WTC11 (cell line): ENCODE data around the gene FRMD4A. TPM values are rescaled to one million over a fixed set of nuclear protein-coding genes. Genes with fewer than 3 reads are reported as not detected.

Source experiments
- ATAC-seq: fragments of 200-7000 bp; cut with Tn5 transposase; 2 replicates; pipeline ENCODE4 v1.10.0; 2021; ENCODE audit warnings: mild to moderate bottlenecking, moderate library complexity
- CTCF ChIA-PET: fragments of 300-600 bp; sonication (Branson Sonifier 250); formaldehyde crosslinking; loops from one replicate; lab custom pipeline; 2021; ENCODE audit warnings: antibody characterized with exemption; lab: Charles Lee
- POLR2A ChIA-PET: fragments of 350-600 bp; sonication (Branson Sonifier 250); formaldehyde crosslinking; loops from one replicate; lab custom pipeline; 2021; ENCODE audit warnings: antibody characterized with exemption; lab: Charles Lee
- DNase-seq: peaks from one replicate; pipeline ENCODE4 v3.0.0; 2021; ENCODE audit warnings: low spot score
- H3K27ac Mint-ChIP-seq: 2 replicates; pipeline ENCODE4 v1.8.0; 2021; ENCODE audit warnings: mixed read lengths
- H3K27me3 Mint-ChIP-seq: 2 replicates; pipeline ENCODE4 v1.8.0; 2021; ENCODE audit warnings: low read depth, mild to moderate bottlenecking, moderate library complexity, mixed read lengths
- H3K36me3 Mint-ChIP-seq: 2 replicates; pipeline ENCODE4 v1.8.0; 2021; ENCODE audit warnings: mixed read lengths
- H3K4me1 Mint-ChIP-seq: 2 replicates; pipeline ENCODE4 v1.8.0; 2022; ENCODE audit warnings: mixed read lengths
- H3K4me3 Mint-ChIP-seq: 2 replicates; pipeline ENCODE4 v1.8.0; 2021; ENCODE audit warnings: mild to moderate bottlenecking, moderate library complexity, mixed read lengths
- H3K9me3 Mint-ChIP-seq: 2 replicates; pipeline ENCODE4 v1.8.0; 2021; ENCODE audit warnings: mixed read lengths
- ATF1 ChIP-seq: sonication (generic); formaldehyde crosslinking; IDR thresholded peaks from 2 replicates; pipeline ENCODE4 v1.8.1; 2023; ENCODE audit warnings: mild to moderate bottlenecking, moderate library complexity, missing genetic modification reagents
- FOXK1 ChIP-seq: sonication (generic); formaldehyde crosslinking; IDR thresholded peaks from 2 replicates; pipeline ENCODE4 v1.8.0; 2022; ENCODE audit warnings: mild to moderate bottlenecking, moderate library complexity, missing genetic modification reagents
- FOXP1 ChIP-seq: sonication (generic); formaldehyde crosslinking; IDR thresholded peaks from 2 replicates; pipeline ENCODE4 v1.8.0; 2022; ENCODE audit warnings: missing genetic modification reagents, mild to moderate bottlenecking, moderate library complexity, borderline replicate concordance
- IRF2 ChIP-seq: sonication (generic); formaldehyde crosslinking; IDR thresholded peaks from 2 replicates; pipeline ENCODE4 v1.8.0; 2022; ENCODE audit warnings: low read depth, missing genetic modification reagents, borderline replicate concordance
- MYBL2 ChIP-seq: sonication (generic); formaldehyde crosslinking; IDR thresholded peaks from 2 replicates; pipeline ENCODE4 v1.8.1; 2023; ENCODE audit warnings: mild to moderate bottlenecking, moderate library complexity, missing genetic modification reagents
- NR1H2 ChIP-seq: sonication (generic); formaldehyde crosslinking; IDR thresholded peaks from 2 replicates; pipeline ENCODE4 v1.9.0; 2021; ENCODE audit warnings: mild to moderate bottlenecking, moderate library complexity, missing genetic modification reagents
- total RNA-seq: library from RNA; stranded (reverse); gene quantifications from 3 replicates; pipeline ENCODE4 v1.2.3, GENCODE V29; 2021
- TF ChIP-seq, protein P1 (sequence below): sonication (generic); formaldehyde crosslinking; IDR thresholded peaks from 2 replicates; pipeline ENCODE4 v1.8.1; 2023; ENCODE audit warnings: mild to moderate bottlenecking, moderate library complexity, missing genetic modification reagents
- TF ChIP-seq, protein P2 (sequence below): fragments of 250-450 bp; sonication (Bioruptor Pico); IDR thresholded peaks from 2 replicates; pipeline ENCODE4 v1.8.0; 2021; ENCODE audit warnings: mild to moderate bottlenecking
- TF ChIP-seq, protein P3 (sequence below): sonication (generic); formaldehyde crosslinking; IDR thresholded peaks from 2 replicates; pipeline ENCODE4 v1.8.1; 2023; ENCODE audit warnings: mild to moderate bottlenecking, missing genetic modification reagents, moderate library complexity
- TF ChIP-seq, protein P4 (sequence below): fragments of 250-450 bp; sonication (Bioruptor Pico); IDR thresholded peaks from 2 replicates; pipeline ENCODE4 v1.9.0; 2021; ENCODE audit warnings: mild to moderate bottlenecking
- TF ChIP-seq, protein P5 (sequence below): fragments of 250-450 bp; sonication (Bioruptor Pico); IDR thresholded peaks from 2 replicates; pipeline ENCODE4 v1.9.0; 2021; ENCODE audit warnings: mild to moderate bottlenecking
- TF ChIP-seq, protein P6 (sequence below): fragments of 200-600 bp; IDR thresholded peaks from 2 replicates; pipeline ENCODE4 v1.8.0; 2022; ENCODE audit warnings: antibody characterized with exemption
- TF ChIP-seq, protein P7 (sequence below): sonication (generic); formaldehyde crosslinking; IDR thresholded peaks from 2 replicates; pipeline ENCODE4 v1.8.1; 2022; ENCODE audit warnings: low read depth, missing genetic modification reagents, borderline replicate concordance
- TF ChIP-seq, protein P8 (sequence below): sonication (generic); formaldehyde crosslinking; IDR thresholded peaks from 2 replicates; pipeline ENCODE4 v1.8.1; 2022; ENCODE audit warnings: low read depth, mild to moderate bottlenecking, moderate library complexity, missing genetic modification reagents, borderline replicate concordance
- TF ChIP-seq, protein P9 (sequence below): sonication (generic); formaldehyde crosslinking; IDR thresholded peaks from 2 replicates; pipeline ENCODE4 v1.8.0; 2023; ENCODE audit warnings: mild to moderate bottlenecking, missing genetic modification reagents

FRMD4A gene
- total RNA-seq, 1 experiment from 2014 or later = 35.5 TPM

DNA sequence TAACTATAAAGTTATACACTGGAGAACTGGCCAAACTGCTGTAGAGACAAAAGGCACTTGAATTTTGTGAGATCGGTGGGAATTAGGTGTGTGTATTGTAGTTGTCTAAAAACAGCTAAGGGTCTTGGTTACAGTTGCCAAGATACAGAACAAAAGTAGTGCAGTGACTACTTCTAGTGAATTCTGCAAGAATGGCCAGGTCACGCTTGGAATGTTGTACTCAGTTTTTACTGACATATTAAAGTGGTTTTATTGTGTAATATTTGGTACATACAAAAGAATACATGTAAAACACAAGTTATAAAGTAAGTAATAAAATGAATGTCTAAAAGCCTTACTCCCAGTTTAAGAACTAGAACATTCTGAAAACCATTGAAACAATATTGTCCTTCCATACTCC lies 701.6 kb downstream of the FRMD4A start:
- H3K36me3 Mint-ChIP-seq = no peaks in the 10 kb centered on the region; the same call in 1 of the 2 replicates
- ATAC-seq (no peak), DNase-seq (no peak)
- ChIA-PET POLR2A (no interaction called here), CTCF (interaction anchor here (0.9 to 2.7 kb wide), 2 partner anchors 10 to 189 kb away, joined by 3 to 7 read pairs; no protein-coding TSS in a partner anchor)
- no peak overlapping the region for H3K4me3 Mint-ChIP-seq
- TF ChIP-seq MYBL2 (no peak), ATF1 (no peak), FOXK1 (CRISPR knock-in tag) (no peak), NR1H2 (CRISPR knock-in tag) (no peak), FOXP1 (no peak), IRF2 (no peak)
- TF ChIP-seq, protein P1, sequence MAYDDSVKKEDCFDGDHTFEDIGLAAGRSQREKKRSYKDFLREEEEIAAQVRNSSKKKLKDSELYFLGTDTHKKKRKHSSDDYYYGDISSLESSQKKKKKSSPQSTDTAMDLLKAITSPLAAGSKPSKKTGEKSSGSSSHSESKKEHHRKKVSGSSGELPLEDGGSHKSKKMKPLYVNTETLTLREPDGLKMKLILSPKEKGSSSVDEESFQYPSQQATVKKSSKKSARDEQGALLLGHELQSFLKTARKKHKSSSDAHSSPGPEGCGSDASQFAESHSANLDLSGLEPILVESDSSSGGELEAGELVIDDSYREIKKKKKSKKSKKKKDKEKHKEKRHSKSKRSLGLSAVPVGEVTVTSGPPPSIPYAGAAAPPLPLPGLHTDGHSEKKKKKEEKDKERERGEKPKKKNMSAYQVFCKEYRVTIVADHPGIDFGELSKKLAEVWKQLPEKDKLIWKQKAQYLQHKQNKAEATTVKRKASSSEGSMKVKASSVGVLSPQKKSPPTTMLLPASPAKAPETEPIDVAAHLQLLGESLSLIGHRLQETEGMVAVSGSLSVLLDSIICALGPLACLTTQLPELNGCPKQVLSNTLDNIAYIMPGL (CRISPR knock-in tag) = no peak
- TF ChIP-seq, protein P2, sequence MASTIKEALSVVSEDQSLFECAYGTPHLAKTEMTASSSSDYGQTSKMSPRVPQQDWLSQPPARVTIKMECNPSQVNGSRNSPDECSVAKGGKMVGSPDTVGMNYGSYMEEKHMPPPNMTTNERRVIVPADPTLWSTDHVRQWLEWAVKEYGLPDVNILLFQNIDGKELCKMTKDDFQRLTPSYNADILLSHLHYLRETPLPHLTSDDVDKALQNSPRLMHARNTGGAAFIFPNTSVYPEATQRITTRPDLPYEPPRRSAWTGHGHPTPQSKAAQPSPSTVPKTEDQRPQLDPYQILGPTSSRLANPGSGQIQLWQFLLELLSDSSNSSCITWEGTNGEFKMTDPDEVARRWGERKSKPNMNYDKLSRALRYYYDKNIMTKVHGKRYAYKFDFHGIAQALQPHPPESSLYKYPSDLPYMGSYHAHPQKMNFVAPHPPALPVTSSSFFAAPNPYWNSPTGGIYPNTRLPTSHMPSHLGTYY (CRISPR knock-in tag) = no peak
- TF ChIP-seq, protein P3, sequence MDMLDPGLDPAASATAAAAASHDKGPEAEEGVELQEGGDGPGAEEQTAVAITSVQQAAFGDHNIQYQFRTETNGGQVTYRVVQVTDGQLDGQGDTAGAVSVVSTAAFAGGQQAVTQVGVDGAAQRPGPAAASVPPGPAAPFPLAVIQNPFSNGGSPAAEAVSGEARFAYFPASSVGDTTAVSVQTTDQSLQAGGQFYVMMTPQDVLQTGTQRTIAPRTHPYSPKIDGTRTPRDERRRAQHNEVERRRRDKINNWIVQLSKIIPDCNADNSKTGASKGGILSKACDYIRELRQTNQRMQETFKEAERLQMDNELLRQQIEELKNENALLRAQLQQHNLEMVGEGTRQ (CRISPR knock-in tag) = no peak
- TF ChIP-seq, protein P4, sequence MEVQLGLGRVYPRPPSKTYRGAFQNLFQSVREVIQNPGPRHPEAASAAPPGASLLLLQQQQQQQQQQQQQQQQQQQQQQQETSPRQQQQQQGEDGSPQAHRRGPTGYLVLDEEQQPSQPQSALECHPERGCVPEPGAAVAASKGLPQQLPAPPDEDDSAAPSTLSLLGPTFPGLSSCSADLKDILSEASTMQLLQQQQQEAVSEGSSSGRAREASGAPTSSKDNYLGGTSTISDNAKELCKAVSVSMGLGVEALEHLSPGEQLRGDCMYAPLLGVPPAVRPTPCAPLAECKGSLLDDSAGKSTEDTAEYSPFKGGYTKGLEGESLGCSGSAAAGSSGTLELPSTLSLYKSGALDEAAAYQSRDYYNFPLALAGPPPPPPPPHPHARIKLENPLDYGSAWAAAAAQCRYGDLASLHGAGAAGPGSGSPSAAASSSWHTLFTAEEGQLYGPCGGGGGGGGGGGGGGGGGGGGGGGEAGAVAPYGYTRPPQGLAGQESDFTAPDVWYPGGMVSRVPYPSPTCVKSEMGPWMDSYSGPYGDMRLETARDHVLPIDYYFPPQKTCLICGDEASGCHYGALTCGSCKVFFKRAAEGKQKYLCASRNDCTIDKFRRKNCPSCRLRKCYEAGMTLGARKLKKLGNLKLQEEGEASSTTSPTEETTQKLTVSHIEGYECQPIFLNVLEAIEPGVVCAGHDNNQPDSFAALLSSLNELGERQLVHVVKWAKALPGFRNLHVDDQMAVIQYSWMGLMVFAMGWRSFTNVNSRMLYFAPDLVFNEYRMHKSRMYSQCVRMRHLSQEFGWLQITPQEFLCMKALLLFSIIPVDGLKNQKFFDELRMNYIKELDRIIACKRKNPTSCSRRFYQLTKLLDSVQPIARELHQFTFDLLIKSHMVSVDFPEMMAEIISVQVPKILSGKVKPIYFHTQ = no peak
- TF ChIP-seq, protein P5, sequence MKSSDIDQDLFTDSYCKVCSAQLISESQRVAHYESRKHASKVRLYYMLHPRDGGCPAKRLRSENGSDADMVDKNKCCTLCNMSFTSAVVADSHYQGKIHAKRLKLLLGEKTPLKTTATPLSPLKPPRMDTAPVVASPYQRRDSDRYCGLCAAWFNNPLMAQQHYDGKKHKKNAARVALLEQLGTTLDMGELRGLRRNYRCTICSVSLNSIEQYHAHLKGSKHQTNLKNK (CRISPR knock-in tag) = no peak
- TF ChIP-seq, protein P6, sequence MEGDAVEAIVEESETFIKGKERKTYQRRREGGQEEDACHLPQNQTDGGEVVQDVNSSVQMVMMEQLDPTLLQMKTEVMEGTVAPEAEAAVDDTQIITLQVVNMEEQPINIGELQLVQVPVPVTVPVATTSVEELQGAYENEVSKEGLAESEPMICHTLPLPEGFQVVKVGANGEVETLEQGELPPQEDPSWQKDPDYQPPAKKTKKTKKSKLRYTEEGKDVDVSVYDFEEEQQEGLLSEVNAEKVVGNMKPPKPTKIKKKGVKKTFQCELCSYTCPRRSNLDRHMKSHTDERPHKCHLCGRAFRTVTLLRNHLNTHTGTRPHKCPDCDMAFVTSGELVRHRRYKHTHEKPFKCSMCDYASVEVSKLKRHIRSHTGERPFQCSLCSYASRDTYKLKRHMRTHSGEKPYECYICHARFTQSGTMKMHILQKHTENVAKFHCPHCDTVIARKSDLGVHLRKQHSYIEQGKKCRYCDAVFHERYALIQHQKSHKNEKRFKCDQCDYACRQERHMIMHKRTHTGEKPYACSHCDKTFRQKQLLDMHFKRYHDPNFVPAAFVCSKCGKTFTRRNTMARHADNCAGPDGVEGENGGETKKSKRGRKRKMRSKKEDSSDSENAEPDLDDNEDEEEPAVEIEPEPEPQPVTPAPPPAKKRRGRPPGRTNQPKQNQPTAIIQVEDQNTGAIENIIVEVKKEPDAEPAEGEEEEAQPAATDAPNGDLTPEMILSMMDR = no peak
- TF ChIP-seq, protein P7, sequence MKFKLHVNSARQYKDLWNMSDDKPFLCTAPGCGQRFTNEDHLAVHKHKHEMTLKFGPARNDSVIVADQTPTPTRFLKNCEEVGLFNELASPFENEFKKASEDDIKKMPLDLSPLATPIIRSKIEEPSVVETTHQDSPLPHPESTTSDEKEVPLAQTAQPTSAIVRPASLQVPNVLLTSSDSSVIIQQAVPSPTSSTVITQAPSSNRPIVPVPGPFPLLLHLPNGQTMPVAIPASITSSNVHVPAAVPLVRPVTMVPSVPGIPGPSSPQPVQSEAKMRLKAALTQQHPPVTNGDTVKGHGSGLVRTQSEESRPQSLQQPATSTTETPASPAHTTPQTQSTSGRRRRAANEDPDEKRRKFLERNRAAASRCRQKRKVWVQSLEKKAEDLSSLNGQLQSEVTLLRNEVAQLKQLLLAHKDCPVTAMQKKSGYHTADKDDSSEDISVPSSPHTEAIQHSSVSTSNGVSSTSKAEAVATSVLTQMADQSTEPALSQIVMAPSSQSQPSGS = no peak
- TF ChIP-seq, protein P8, sequence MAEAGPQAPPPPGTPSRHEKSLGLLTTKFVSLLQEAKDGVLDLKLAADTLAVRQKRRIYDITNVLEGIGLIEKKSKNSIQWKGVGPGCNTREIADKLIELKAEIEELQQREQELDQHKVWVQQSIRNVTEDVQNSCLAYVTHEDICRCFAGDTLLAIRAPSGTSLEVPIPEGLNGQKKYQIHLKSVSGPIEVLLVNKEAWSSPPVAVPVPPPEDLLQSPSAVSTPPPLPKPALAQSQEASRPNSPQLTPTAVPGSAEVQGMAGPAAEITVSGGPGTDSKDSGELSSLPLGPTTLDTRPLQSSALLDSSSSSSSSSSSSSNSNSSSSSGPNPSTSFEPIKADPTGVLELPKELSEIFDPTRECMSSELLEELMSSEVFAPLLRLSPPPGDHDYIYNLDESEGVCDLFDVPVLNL = no peak
- TF ChIP-seq, protein P9, sequence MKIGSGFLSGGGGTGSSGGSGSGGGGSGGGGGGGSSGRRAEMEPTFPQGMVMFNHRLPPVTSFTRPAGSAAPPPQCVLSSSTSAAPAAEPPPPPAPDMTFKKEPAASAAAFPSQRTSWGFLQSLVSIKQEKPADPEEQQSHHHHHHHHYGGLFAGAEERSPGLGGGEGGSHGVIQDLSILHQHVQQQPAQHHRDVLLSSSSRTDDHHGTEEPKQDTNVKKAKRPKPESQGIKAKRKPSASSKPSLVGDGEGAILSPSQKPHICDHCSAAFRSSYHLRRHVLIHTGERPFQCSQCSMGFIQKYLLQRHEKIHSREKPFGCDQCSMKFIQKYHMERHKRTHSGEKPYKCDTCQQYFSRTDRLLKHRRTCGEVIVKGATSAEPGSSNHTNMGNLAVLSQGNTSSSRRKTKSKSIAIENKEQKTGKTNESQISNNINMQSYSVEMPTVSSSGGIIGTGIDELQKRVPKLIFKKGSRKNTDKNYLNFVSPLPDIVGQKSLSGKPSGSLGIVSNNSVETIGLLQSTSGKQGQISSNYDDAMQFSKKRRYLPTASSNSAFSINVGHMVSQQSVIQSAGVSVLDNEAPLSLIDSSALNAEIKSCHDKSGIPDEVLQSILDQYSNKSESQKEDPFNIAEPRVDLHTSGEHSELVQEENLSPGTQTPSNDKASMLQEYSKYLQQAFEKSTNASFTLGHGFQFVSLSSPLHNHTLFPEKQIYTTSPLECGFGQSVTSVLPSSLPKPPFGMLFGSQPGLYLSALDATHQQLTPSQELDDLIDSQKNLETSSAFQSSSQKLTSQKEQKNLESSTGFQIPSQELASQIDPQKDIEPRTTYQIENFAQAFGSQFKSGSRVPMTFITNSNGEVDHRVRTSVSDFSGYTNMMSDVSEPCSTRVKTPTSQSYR (CRISPR knock-in tag) = no peak
- H3K27me3 Mint-ChIP-seq = no peaks in the 10 kb centered on the region
- H3K27ac Mint-ChIP-seq = peak overlapping the region; percentile 61
- no peaks in the 10 kb centered on the region for H3K9me3 Mint-ChIP-seq
- H3K4me1 Mint-ChIP-seq = peaks cover 6% of the 10 kb centered on the region
